ENCODE data around the gene COL2A1.

GRCh38 chr12:47980779-47981495 is 23.3 kb downstream of the COL2A1 start:
- TF ChIP-seq POLR2AphosphoS5 (IDR thresholded peaks at IDR 0.05): no peak
- TF ChIP-seq CTCF (IDR thresholded peaks at IDR 0.05): no peak
- TF ChIP-seq POLR2A (IDR thresholded peaks at IDR 0.05): no peak

Data from transverse colon (tissue), 4 donors.